ENCODE results near the gene SUPT3H.

DNA sequence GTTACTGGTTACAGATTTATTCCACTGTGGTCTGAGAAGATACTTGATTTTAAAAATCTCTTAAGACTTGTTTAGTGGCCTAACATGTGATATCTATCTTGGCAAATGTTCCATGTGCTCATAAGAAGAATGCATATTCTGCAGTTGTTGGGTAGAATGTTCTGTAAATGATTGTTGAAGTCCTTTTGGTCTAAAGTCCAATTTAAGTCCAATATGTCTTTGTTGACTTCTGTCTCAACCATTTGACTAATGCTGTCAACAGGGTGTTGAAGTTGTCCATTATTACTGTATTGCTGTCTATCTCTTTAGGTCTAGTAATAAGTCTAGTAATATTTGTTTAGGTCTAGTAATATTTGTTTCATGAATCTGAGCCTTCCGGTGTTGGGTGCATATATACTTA, 437.4 kb downstream of the SUPT3H start:
- TF ChIP-seq GATA2 (IDR thresholded peaks at IDR 0.05; ENCODE audit: low read depth, low read length) (no peak), GATA3 (IDR thresholded peaks at IDR 0.05; ENCODE audit: low read depth, low read length) (no peak)
